Suprapubic skin (tissue), 3 donors: ENCODE results near the gene TEX29.

Experiments used
- CTCF ChIP-seq, 2 donors: fragments of 200-600 bp in 1 of 2; fragments of 450-650 bp in 1 of 2; sonication (generic) in 1 of 2; IDR thresholded peaks; one replicate each; pipeline ENCODE4 v1.5.1; 2016 to 2019; ENCODE audit warnings: antibody characterized with exemption in 2 of 2, mild to moderate bottlenecking in 1 of 2, moderate library complexity in 1 of 2
- POLR2AphosphoS5 ChIP-seq, 3 donors: sonication (generic); formaldehyde crosslinking; IDR thresholded peaks; one replicate each; pipeline ENCODE4 v1.6.1; 2017; ENCODE audit warnings: antibody characterized with exemption in 3 of 3

GRCh38 chr13:111326621-111326965, 6.2 kb downstream of the TEX29 start:
- TF ChIP-seq CTCF (IDR thresholded peaks at IDR 0.05) (no peak), POLR2AphosphoS5 (IDR thresholded peaks at IDR 0.05) (no peak)
